ENCODE data around the gene IL9.

Gene IL9

GRCh38 chr5:135895474-135896006 lies at the start of gene IL9:
IL9 (minus strand) TSS chr5:135895841; CDS start chr5:135895816, 25 bp downstream.
- no peak for DNase-seq (ENCODE audit: low spot score)

- DNase-seq (ENCODE audit: low spot score): peak; percentile 70
These were observed 49.4 kb upstream of the IL9 start for GRCh38 chr5:135944967-135945560.

GRCh38 chr5:135944564-135944963 lies 48.9 kb upstream of the IL9 start:
- DNase-seq (ENCODE audit: low spot score): no peak

GRCh38 chr5:135942202-135942771 lies 46.6 kb upstream of the IL9 start:
- no peak for DNase-seq (ENCODE audit: low spot score)

- DNase-seq (ENCODE audit: low spot score): no peak
These were observed 46.1 kb upstream of the IL9 start for GRCh38 chr5:135941711-135942110.

GRCh38 chr5:135937245-135937911 lies 41.7 kb upstream of the IL9 start:
- no peak for DNase-seq (ENCODE audit: low spot score)

- DNase-seq (ENCODE audit: low spot score): no peak
These were observed 39.3 kb upstream of the IL9 start for GRCh38 chr5:135934939-135935338.

- no peak for DNase-seq (ENCODE audit: low spot score)
These were observed 35.3 kb upstream of the IL9 start for GRCh38 chr5:135930949-135931295.

GRCh38 chr5:135930029-135930948 lies 34.6 kb upstream of the IL9 start:
- peak; percentile 18 for DNase-seq (ENCODE audit: low spot score)

GRCh38 chr5:135921388-135921787 lies 25.7 kb upstream of the IL9 start:
- DNase-seq (ENCODE audit: low spot score): peak; percentile 51

GRCh38 chr5:135920199-135920598 lies 24.6 kb upstream of the IL9 start:
- DNase-seq (ENCODE audit: low spot score): no peak

- DNase-seq (ENCODE audit: low spot score): no peak
These were observed 21.1 kb upstream of the IL9 start for GRCh38 chr5:135916638-135917263.

GRCh38 chr5:135915466-135916001 lies 19.9 kb upstream of the IL9 start:
- DNase-seq (ENCODE audit: low spot score): no peak

- DNase-seq (ENCODE audit: low spot score): no peak
These were observed 18.3 kb upstream of the IL9 start for GRCh38 chr5:135913713-135914626.

GRCh38 chr5:135905144-135905543 lies 9.5 kb upstream of the IL9 start:
- DNase-seq (ENCODE audit: low spot score): no peak

GRCh38 chr5:135901633-135902032 lies 6.0 kb upstream of the IL9 start:
- DNase-seq (ENCODE audit: low spot score): no peak

- no peak for DNase-seq (ENCODE audit: low spot score)
These were observed 4.6 kb upstream of the IL9 start for GRCh38 chr5:135900276-135900675.

- DNase-seq (ENCODE audit: low spot score): no peak
These were observed 3.0 kb upstream of the IL9 start for GRCh38 chr5:135898651-135899050.

- no peak for DNase-seq (ENCODE audit: low spot score)
These were observed 852 bp downstream of the IL9 start for GRCh38 chr5:135894789-135895188.

GRCh38 chr5:135894276-135894675 lies 1.4 kb downstream of the IL9 start:
- no peak for DNase-seq (ENCODE audit: low spot score)

GRCh38 chr5:135891791-135892190 lies 3.9 kb downstream of the IL9 start:
- DNase-seq (ENCODE audit: low spot score): no peak

Data from GM03348 (cell line).